H1 (cell line): ENCODE data around the gene PRIMPOL.

ENCODE experiments used
- CHD2 ChIP-seq: IDR thresholded peaks from 2 replicates; pipeline ENCODE4 v1.6.1; 2012; ENCODE audit warnings: low read length, improper control_type of control experiment
- EP300 ChIP-seq, 2 experiments: IDR thresholded peaks; 1 replicate in 1 of 2; 2 replicates in 1 of 2; pipeline ENCODE4 v1.6.1; 2011 to 2012; ENCODE audit warnings: low read depth in 2 of 2, low read length in 2 of 2, mild to moderate bottlenecking in 2 of 2, borderline replicate concordance in 1 of 2, inconsistent platforms in 1 of 2, moderate library complexity in 1 of 2
- JUN ChIP-seq: IDR thresholded peaks from 2 replicates; pipeline ENCODE4 v1.6.1; 2011; ENCODE audit warnings: low read depth, mild to moderate bottlenecking, improper control_type of control experiment, low read length
- KDM1A ChIP-seq: fragments of 200-600, 300-600 bp; sonication (generic); IDR thresholded peaks from 2 replicates; pipeline ENCODE4 v1.7.1; 2016; ENCODE audit warnings: mild to moderate bottlenecking, low read length, borderline replicate concordance
- POLR2A ChIP-seq, 2 experiments: IDR thresholded peaks; 1 replicate in 1 of 2; 2 replicates in 1 of 2; pipeline ENCODE4 v1.6.1; 2011; ENCODE audit warnings: low read depth in 2 of 2, low read length in 2 of 2, mild to moderate bottlenecking in 2 of 2; ENCODE audit errors: control extremely low read depth in 1 of 2
- RAD21 ChIP-seq, 2 experiments: IDR thresholded peaks in 1 of 2; conservative IDR thresholded peaks in 1 of 2; 2 replicates each; pipeline ENCODE4 v1.6.1; 2011; ENCODE audit warnings: low read depth in 2 of 2, low read length in 2 of 2, improper control_type of control experiment in 1 of 2, inconsistent platforms in 1 of 2, mild to moderate bottlenecking in 1 of 2, moderate library complexity in 1 of 2
- SIN3A ChIP-seq, 2 experiments: IDR thresholded peaks in 1 of 2; conservative IDR thresholded peaks in 1 of 2; 2 replicates each; pipeline ENCODE4 v1.6.1; 2011 to 2012; ENCODE audit warnings: low read length in 2 of 2, improper control_type of control experiment in 1 of 2, low read depth in 1 of 2, mild to moderate bottlenecking in 1 of 2
- SIRT6 ChIP-seq: IDR thresholded peaks from one replicate; pipeline ENCODE4 v1.7.1; 2012; ENCODE audit warnings: low read length, inconsistent platforms
- TF ChIP-seq, protein P1 (sequence below), 3 experiments: IDR thresholded peaks; 1 replicate in 2 of 3; 2 replicates in 1 of 3; pipeline versions ENCODE4 v1.5.1 to v1.6.1; 2011; ENCODE audit warnings: low read length in 3 of 3, mild to moderate bottlenecking in 3 of 3, inconsistent platforms in 2 of 3, low read depth in 1 of 3, moderate library complexity in 1 of 3; ENCODE audit not compliant: insufficient read depth in 1 of 3; ENCODE audit errors: control extremely low read depth in 1 of 3
- TF ChIP-seq, protein P2 (sequence below): IDR thresholded peaks from 2 replicates; pipeline ENCODE4 v1.6.1; 2011; ENCODE audit warnings: low read depth, mild to moderate bottlenecking, low read length; ENCODE audit not compliant: insufficient read depth

GRCh38 chr4:184681916-184682315, 32.4 kb downstream of the PRIMPOL start:
- TF ChIP-seq POLR2A (IDR thresholded peaks at IDR 0.05; ENCODE audit: control extremely low read depth in 1 of 2, low read depth in 2 of 2, low read length in 2 of 2) = no peak
- TF ChIP-seq, protein P1, sequence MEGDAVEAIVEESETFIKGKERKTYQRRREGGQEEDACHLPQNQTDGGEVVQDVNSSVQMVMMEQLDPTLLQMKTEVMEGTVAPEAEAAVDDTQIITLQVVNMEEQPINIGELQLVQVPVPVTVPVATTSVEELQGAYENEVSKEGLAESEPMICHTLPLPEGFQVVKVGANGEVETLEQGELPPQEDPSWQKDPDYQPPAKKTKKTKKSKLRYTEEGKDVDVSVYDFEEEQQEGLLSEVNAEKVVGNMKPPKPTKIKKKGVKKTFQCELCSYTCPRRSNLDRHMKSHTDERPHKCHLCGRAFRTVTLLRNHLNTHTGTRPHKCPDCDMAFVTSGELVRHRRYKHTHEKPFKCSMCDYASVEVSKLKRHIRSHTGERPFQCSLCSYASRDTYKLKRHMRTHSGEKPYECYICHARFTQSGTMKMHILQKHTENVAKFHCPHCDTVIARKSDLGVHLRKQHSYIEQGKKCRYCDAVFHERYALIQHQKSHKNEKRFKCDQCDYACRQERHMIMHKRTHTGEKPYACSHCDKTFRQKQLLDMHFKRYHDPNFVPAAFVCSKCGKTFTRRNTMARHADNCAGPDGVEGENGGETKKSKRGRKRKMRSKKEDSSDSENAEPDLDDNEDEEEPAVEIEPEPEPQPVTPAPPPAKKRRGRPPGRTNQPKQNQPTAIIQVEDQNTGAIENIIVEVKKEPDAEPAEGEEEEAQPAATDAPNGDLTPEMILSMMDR (IDR thresholded peaks at IDR 0.05; ENCODE audit: control extremely low read depth in 1 of 3, insufficient read depth in 1 of 3, low read depth in 1 of 3, low read length in 3 of 3) = no peak
- TF ChIP-seq JUN = no peak
- TF ChIP-seq, protein P2, sequence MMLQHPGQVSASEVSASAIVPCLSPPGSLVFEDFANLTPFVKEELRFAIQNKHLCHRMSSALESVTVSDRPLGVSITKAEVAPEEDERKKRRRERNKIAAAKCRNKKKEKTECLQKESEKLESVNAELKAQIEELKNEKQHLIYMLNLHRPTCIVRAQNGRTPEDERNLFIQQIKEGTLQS = no peak
- TF ChIP-seq SIRT6 = no peak
- TF ChIP-seq RAD21 (IDR thresholded peaks at IDR 0.05 in 1 of 2, conservative IDR thresholded peaks at IDR 0.05 in 1 of 2; ENCODE audit: low read depth in 2 of 2, low read length in 2 of 2) = no peak
- TF ChIP-seq CHD2 = no peak
- no peak for TF ChIP-seq EP300 (IDR thresholded peaks at IDR 0.05; ENCODE audit: borderline replicate concordance in 1 of 2, low read depth in 2 of 2, low read length in 2 of 2)
- no peak for TF ChIP-seq KDM1A
- TF ChIP-seq SIN3A (conservative IDR thresholded peaks at IDR 0.05 in 1 of 2, IDR thresholded peaks at IDR 0.05 in 1 of 2; ENCODE audit: low read depth in 1 of 2, low read length in 2 of 2) = no peak
